Gastroesophageal sphincter (tissue), 4 donors: ENCODE results near the gene ERCC6L. TPM values are rescaled to one million over a fixed set of nuclear protein-coding genes. Genes with fewer than 3 reads are reported as not detected.

ENCODE experiments used
- ATAC-seq: fragments of 150-250 bp; one replicate; pipeline ENCODE4 v1.9.1; 2016; ENCODE audit warnings: mild to moderate bottlenecking, moderate library complexity
- H3K27ac ChIP-seq, 4 donors: fragments of 200-600 bp; sonication (generic) in 3 of 4; 1 replicate in 3 of 4; 2 replicates in 1 of 4; pipeline ENCODE4 v1.5.1; 2016 to 2019
- H3K27me3 ChIP-seq: fragments of 200-600 bp; sonication (generic); one replicate; pipeline ENCODE4 v1.5.1; 2019
- H3K36me3 ChIP-seq, 2 donors: fragments of 200-600 bp; sonication (generic); one replicate each; pipeline ENCODE4 v1.5.1; 2019; ENCODE audit warnings: control low read depth in 1 of 2
- H3K4me1 ChIP-seq, 3 donors: fragments of 200-600 bp; sonication (generic); 1 replicate in 2 of 3; 2 replicates in 1 of 3; pipeline ENCODE4 v1.5.1; 2016 to 2019; ENCODE audit warnings: control low read depth in 2 of 3
- H3K4me3 ChIP-seq, 2 donors: fragments of 200-600 bp; sonication (generic); one replicate each; pipeline ENCODE4 v1.5.1; 2019; ENCODE audit warnings: mild to moderate bottlenecking in 1 of 2, moderate library complexity in 1 of 2
- H3K9me3 ChIP-seq, 3 donors: fragments of 200-600 bp; sonication (generic); one replicate each; pipeline ENCODE4 v1.5.1; 2017 to 2019; ENCODE audit warnings: control low read depth in 2 of 3
- CTCF ChIP-seq, 4 experiments: fragments of 200-600 bp in 2 of 4; fragments of 450-650 bp in 2 of 4; sonication (generic) in 1 of 4; IDR thresholded peaks; one replicate each; pipeline ENCODE4 v1.5.1; 2017 to 2019; ENCODE audit warnings: antibody characterized with exemption in 4 of 4, mild to moderate bottlenecking in 2 of 4, moderate library complexity in 2 of 4
- EP300 ChIP-seq: sonication (generic); formaldehyde crosslinking; IDR thresholded peaks from one replicate; pipeline ENCODE4 v1.6.1; 2017; ENCODE audit warnings: antibody characterized with exemption, mild to moderate bottlenecking
- POLR2A ChIP-seq, 2 donors: fragments of 450-650 bp; IDR thresholded peaks; one replicate each; pipeline ENCODE4 v1.6.1; 2017; ENCODE audit warnings: antibody characterized with exemption in 2 of 2, mild to moderate bottlenecking in 2 of 2, moderate library complexity in 1 of 2
- POLR2AphosphoS5 ChIP-seq: sonication (generic); formaldehyde crosslinking; IDR thresholded peaks from one replicate; pipeline ENCODE4 v1.6.1; 2017; ENCODE audit warnings: antibody characterized with exemption
- WGBS, 2 donors: methylation state at CpG; one replicate each; pipeline ENCODE4 v1.1.5; 2018; ENCODE audit warnings: low coverage in 1 of 2; 5-methylcytosine and 5-hydroxymethylcytosine counted together
- total RNA-seq, 4 donors: library from RNA; depleted of rRNA; stranded (reverse); fragments of >200 nt; gene quantifications; one replicate each; pipeline ENCODE4 v1.1.0, GENCODE V29; 2016

Gene ERCC6L
- total RNA-seq, 4 donors from 2014 or later: 0.37 TPM; not detected in 3

- WGBS, 2 donors: 50% methylated on average over 1 of the region's 3 CpGs; no CpG with 5 or more reads in 1 of the 2 donors
- H3K27ac ChIP-seq: no peak overlapping the region
- H3K4me1 ChIP-seq: peaks cover 0 to 26% (median 8%) of the 10 kb centered on the region in 3 donors
- H3K27me3 ChIP-seq: no peaks in the 10 kb centered on the region
- TF ChIP-seq CTCF (IDR thresholded peaks at IDR 0.05): no peak
- no peak for TF ChIP-seq EP300
- TF ChIP-seq POLR2A (IDR thresholded peaks at IDR 0.05): no peak
- TF ChIP-seq POLR2AphosphoS5: no peak
- no peak overlapping the region for H3K4me3 ChIP-seq
- H3K36me3 ChIP-seq: peaks cover 0 to 75% of the 10 kb centered on the region in 2 donors
- H3K9me3 ChIP-seq: no peaks in the 10 kb centered on the region
- ATAC-seq: no peak
These were observed 34.0 kb upstream of the ERCC6L start for GRCh38 chrX:72272868-72273267.

- ATAC-seq: no peak
- Histone ChIP-seq H3K27me3 (no peaks in the 10 kb centered on the region), H3K27ac (no peak overlapping the region), H3K4me3 (no peak overlapping the region), H3K36me3 (peaks cover 0 to 79% of the 10 kb centered on the region in 2 donors), H3K9me3 (no peaks in the 10 kb centered on the region), H3K4me1 (peaks cover 0 to 26% (median 8%) of the 10 kb centered on the region in 3 donors)
- TF ChIP-seq POLR2A (IDR thresholded peaks at IDR 0.05) (no peak), EP300 (no peak), POLR2AphosphoS5 (no peak), CTCF (IDR thresholded peaks at IDR 0.05) (no peak)
- 48 to 71% methylated on average over 2 to 3 of the region's 3 CpGs for WGBS, 2 donors
These were observed 33.0 kb upstream of the ERCC6L start for GRCh38 chrX:72271812-72272211.

GRCh38 chrX:72271091-72271788 is 32.4 kb upstream of the ERCC6L start:
- no peak overlapping the region for H3K4me3 ChIP-seq
- no peak for ATAC-seq
- WGBS, 2 donors: 20 to 67% methylated on average over 1 of the region's 3 CpGs
- no peak for TF ChIP-seq POLR2A (IDR thresholded peaks at IDR 0.05)
- no peak for TF ChIP-seq POLR2AphosphoS5
- TF ChIP-seq EP300: no peak
- no peak for TF ChIP-seq CTCF (IDR thresholded peaks at IDR 0.05)
- H3K9me3 ChIP-seq: no peaks in the 10 kb centered on the region
- H3K27me3 ChIP-seq: no peaks in the 10 kb centered on the region
- peaks cover 0 to 25% (median 8%) of the 10 kb centered on the region in 3 donors for H3K4me1 ChIP-seq
- peaks cover 0 to 79% of the 10 kb centered on the region in 2 donors for H3K36me3 ChIP-seq
- H3K27ac ChIP-seq: no peak overlapping the region

- ATAC-seq: no peak
- peaks cover 0 to 16% (median 8%) of the 10 kb centered on the region in 3 donors for H3K4me1 ChIP-seq
- H3K4me3 ChIP-seq: no peak overlapping the region
- H3K27ac ChIP-seq: no peak overlapping the region
- WGBS, 2 donors: 90% methylated on average over 2 of the region's 5 CpGs; no CpG with 5 or more reads in 1 of the 2 donors
- no peaks in the 10 kb centered on the region for H3K27me3 ChIP-seq
- H3K36me3 ChIP-seq: peaks cover 0 to 77% of the 10 kb centered on the region in 2 donors
- TF ChIP-seq POLR2AphosphoS5: no peak
- no peak for TF ChIP-seq POLR2A (IDR thresholded peaks at IDR 0.05)
- TF ChIP-seq EP300: no peak
- no peaks in the 10 kb centered on the region for H3K9me3 ChIP-seq
These were observed 31.6 kb upstream of the ERCC6L start for GRCh38 chrX:72270316-72270866.

- Histone ChIP-seq H3K27ac (peak overlapping the region in 1 of 4 donors; percentile 12), H3K4me1 (peaks cover 0 to 10% (median 4%) of the 10 kb centered on the region in 3 donors), H3K4me3 (no peak overlapping the region), H3K9me3 (no peaks in the 10 kb centered on the region), H3K27me3 (no peaks in the 10 kb centered on the region), H3K36me3 (peaks cover 0 to 71% of the 10 kb centered on the region in 2 donors)
- no peak for TF ChIP-seq POLR2A (IDR thresholded peaks at IDR 0.05)
- TF ChIP-seq EP300: no peak
- TF ChIP-seq POLR2AphosphoS5: no peak
- no peak for TF ChIP-seq CTCF (IDR thresholded peaks at IDR 0.05)
- no peak for ATAC-seq
- 11 to 40% methylated on average over 2 of the region's 3 CpGs for WGBS, 2 donors
These were observed 30.9 kb upstream of the ERCC6L start for GRCh38 chrX:72269671-72270251.
